ENCODE results near the gene GPC6. TPM values are rescaled to one million over a fixed set of nuclear protein-coding genes. Genes with fewer than 3 reads are reported as not detected.

The GPC6 gene
- total RNA-seq, 2 donors from 2014 or later: 1.6 to 4.0 TPM

DNA sequence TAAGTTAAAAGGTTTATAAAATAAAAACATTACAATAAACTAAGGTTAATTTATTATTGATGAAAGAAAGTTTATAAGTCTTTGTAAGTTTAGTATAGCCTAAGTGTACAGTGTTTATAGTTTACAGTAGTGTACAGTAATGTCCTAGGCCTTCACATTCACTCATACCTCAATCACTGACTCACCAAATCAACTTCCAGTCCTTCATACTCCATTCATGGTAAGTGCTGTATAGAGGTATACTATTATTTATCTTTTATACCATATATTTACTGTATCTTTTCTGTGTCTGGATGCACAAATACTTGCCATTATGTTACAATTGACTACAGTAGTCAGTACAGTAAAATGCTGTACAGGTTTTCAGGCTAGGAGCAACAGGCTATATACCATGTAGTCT is 490.0 kb downstream of the GPC6 start:
- Histone ChIP-seq H3K9me3 (no peaks in the 10 kb centered on the region), H3K27ac (no peak overlapping the region), H3K27me3 (no peaks in the 10 kb centered on the region), H3K36me3 (replicated peaks in 1 of 2; ENCODE audit: insufficient read depth in 1 of 2, low read depth in 2 of 2) (no peaks in the 10 kb centered on the region), H3K4me1 (no peaks in the 10 kb centered on the region), H3K4me3 (no peak overlapping the region)
- no peak for ATAC-seq
- no peak for DNase-seq
- intact Hi-C loops (cut with DNase I): no loop called here
- TF ChIP-seq POLR2A (IDR thresholded peaks at IDR 0.05): no peak
- TF ChIP-seq, protein P1, sequence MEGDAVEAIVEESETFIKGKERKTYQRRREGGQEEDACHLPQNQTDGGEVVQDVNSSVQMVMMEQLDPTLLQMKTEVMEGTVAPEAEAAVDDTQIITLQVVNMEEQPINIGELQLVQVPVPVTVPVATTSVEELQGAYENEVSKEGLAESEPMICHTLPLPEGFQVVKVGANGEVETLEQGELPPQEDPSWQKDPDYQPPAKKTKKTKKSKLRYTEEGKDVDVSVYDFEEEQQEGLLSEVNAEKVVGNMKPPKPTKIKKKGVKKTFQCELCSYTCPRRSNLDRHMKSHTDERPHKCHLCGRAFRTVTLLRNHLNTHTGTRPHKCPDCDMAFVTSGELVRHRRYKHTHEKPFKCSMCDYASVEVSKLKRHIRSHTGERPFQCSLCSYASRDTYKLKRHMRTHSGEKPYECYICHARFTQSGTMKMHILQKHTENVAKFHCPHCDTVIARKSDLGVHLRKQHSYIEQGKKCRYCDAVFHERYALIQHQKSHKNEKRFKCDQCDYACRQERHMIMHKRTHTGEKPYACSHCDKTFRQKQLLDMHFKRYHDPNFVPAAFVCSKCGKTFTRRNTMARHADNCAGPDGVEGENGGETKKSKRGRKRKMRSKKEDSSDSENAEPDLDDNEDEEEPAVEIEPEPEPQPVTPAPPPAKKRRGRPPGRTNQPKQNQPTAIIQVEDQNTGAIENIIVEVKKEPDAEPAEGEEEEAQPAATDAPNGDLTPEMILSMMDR (IDR thresholded peaks at IDR 0.05): no peak

DNA sequence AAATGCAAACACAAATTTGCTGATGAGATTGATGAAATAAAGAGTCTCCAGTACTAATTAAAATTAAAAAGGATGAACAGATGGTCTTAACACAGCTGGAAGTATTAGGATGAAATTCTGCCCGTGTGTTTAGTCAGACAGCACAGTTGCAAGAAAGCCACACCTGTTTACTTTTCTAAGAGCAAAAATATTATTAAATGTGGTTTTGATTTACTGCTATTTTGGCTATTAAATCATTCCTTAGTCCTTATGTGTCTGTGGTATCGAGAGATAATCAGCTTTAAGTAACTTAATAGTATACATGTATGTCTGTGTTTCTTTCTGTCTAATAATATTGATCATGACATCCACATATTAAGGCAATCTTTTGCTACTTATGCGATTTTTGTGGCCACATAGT is 494.9 kb downstream of the GPC6 start:
- ATAC-seq (no peak), DNase-seq (no peak)
- H3K4me3 ChIP-seq: no peak overlapping the region
- intact Hi-C loops (cut with DNase I): no loop called here
- TF ChIP-seq, protein P1 (IDR thresholded peaks at IDR 0.05): no peak
- TF ChIP-seq POLR2A (IDR thresholded peaks at IDR 0.05): no peak
- 46 to 47% methylated on average over 3 of the region's 3 CpGs for WGBS, 2 donors
- no peaks in the 10 kb centered on the region for H3K9me3 ChIP-seq
- H3K27ac ChIP-seq: no peak overlapping the region
- H3K36me3 ChIP-seq (replicated peaks in 1 of 2; ENCODE audit: insufficient read depth in 1 of 2, low read depth in 2 of 2): no peaks in the 10 kb centered on the region
- H3K27me3 ChIP-seq: no peaks in the 10 kb centered on the region
- no peaks in the 10 kb centered on the region for H3K4me1 ChIP-seq

DNA sequence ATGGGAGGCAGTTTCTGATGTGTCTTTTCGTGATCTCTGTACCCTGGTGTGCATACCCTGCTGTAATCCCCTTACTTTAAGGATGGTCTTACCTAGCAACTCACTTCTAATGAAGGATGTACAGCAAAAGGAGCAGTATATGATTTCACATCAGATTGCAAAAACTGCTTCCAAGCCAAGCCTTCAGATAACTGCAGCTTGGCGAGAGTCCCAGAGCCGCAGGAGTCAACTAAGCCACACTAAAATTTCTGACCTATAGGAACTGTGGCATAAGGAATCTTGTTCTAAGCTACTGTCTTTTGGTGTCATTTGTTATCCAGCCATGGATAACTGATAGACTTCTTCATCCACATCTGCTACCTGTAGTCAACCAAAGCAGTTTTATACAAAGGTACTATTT is 496.7 kb downstream of the GPC6 start:
- WGBS, 2 donors: 78 to 81% methylated on average over 3 of the region's 3 CpGs
- no peaks in the 10 kb centered on the region for H3K36me3 ChIP-seq (replicated peaks in 1 of 2; ENCODE audit: insufficient read depth in 1 of 2, low read depth in 2 of 2)
- H3K27ac ChIP-seq: no peak overlapping the region
- TF ChIP-seq POLR2A (IDR thresholded peaks at IDR 0.05): no peak
- TF ChIP-seq, protein P1 (IDR thresholded peaks at IDR 0.05): no peak
- ATAC-seq (no peak), DNase-seq (no peak)
- no peaks in the 10 kb centered on the region for H3K9me3 ChIP-seq
- intact Hi-C loops (cut with DNase I): no loop called here
- H3K27me3 ChIP-seq: no peaks in the 10 kb centered on the region
- no peak overlapping the region for H3K4me3 ChIP-seq
- no peaks in the 10 kb centered on the region for H3K4me1 ChIP-seq

DNA sequence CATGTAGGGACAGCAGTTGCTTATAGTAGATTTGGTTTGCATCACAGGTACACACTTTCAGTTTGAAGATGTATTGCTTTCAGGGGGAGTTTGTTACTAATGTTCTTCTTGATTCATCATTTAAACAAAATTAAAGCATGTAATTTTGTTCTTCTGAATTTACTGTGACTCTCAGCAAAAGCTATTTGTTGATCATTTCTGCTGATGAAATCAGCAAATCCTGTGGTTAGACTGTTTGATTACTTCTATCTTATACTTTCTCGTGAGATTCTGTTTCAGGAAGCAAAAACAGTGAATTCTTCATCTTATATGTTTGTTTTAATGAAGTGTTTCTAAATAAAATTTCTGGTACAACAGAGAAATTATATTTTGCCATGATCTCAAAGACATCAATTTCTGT is 497.6 kb downstream of the GPC6 start:
- Histone ChIP-seq H3K4me1 (no peaks in the 10 kb centered on the region), H3K9me3 (no peaks in the 10 kb centered on the region), H3K36me3 (replicated peaks in 1 of 2; ENCODE audit: insufficient read depth in 1 of 2, low read depth in 2 of 2) (no peaks in the 10 kb centered on the region), H3K4me3 (no peak overlapping the region), H3K27me3 (no peaks in the 10 kb centered on the region), H3K27ac (no peak overlapping the region)
- intact Hi-C loops (cut with DNase I): no loop called here
- TF ChIP-seq, protein P1 (IDR thresholded peaks at IDR 0.05): no peak
- TF ChIP-seq POLR2A (IDR thresholded peaks at IDR 0.05): no peak
- DNase-seq (no peak), ATAC-seq (no peak)
- 83 to 90% methylated on average over 1 of the region's 1 CpG for WGBS, 2 donors

DNA sequence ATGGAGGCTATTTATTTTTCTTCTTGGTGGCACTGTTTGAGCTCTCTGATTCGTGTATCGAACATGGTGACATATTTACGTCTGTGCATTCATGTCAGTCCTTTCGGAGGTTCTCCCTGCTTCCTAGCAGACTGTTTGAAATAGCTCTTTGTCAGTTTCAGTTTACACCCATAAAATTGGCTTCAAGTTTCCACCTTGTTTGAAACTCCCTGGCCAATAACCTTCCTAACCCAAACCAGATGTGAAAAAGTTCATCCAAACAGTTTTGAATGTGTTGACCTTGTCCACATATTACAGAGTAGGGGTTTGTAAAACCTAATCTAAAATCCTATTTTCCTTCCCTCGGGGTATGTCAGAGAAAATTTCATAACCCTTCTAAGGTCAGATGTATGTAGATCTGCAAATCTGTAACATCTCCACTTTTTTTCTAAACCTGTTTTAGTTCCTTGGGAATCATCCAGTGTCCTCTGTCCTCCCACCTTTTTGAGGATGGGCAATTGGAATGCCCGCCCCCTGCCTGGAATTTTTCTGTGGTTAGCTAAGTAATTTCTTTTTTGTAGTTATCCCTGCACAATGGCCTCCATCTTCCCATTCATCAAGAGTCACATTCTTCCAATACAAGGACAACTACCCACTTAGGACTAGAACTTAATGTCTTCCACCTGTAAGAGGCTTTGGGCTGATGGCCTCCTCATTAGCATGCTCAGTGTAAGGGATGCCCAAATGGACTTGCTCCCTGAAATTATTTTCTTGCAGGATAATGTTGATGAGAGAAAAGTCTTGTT is 499.8 kb downstream of the GPC6 start:
- WGBS, 2 donors: 72 to 78% methylated on average over 6 of the region's 6 CpGs
- intact Hi-C loops (cut with DNase I): no loop called here
- DNase-seq (no peak), ATAC-seq (no peak)
- Histone ChIP-seq H3K9me3 (no peaks in the 10 kb centered on the region), H3K27me3 (no peaks in the 10 kb centered on the region), H3K27ac (no peak overlapping the region), H3K4me1 (no peaks in the 10 kb centered on the region), H3K36me3 (replicated peaks in 1 of 2; ENCODE audit: insufficient read depth in 1 of 2, low read depth in 2 of 2) (no peaks in the 10 kb centered on the region), H3K4me3 (no peak overlapping the region)
- TF ChIP-seq, protein P1 (IDR thresholded peaks at IDR 0.05): no peak
